B cell (primary cell): ENCODE results near the gene CHST15. TPM values are rescaled to one million over a fixed set of nuclear protein-coding genes. Genes with fewer than 3 reads are reported as not detected.

Source experiments
- ATAC-seq: fragments of 200-7000 bp; cut with Tn5 transposase; one replicate; pipeline ENCODE4 v1.10.0; 2021; ENCODE audit warnings: low read depth, mild to moderate bottlenecking, moderate number of reproducible peaks, moderate library complexity
- CTCF ChIA-PET: fragments of 350-600 bp; sonication (Branson Sonifier 250); formaldehyde crosslinking; loops from one replicate; lab custom pipeline; 2021; ENCODE audit warnings: antibody characterized with exemption, inconsistent platforms; lab: Charles Lee
- POLR2A ChIA-PET: fragments of 350-600 bp; sonication (Branson Sonifier 250); formaldehyde crosslinking; loops from one replicate; lab custom pipeline; 2021; ENCODE audit warnings: antibody characterized with exemption; lab: Charles Lee
- DNase-seq: peaks from one replicate; pipeline ENCODE4 v3.0.0; 2013
- H2AFZ ChIP-seq: 2 replicates; pipeline ENCODE4 v1.6.1; 2012; ENCODE audit warnings: mild to moderate bottlenecking, low read depth, low read length; ENCODE audit not compliant: insufficient read depth, poor library complexity, severe bottlenecking
- H3K27ac ChIP-seq, 2 donors: 1 replicate in 1 of 2; 2 replicates in 1 of 2; pipeline ENCODE4 v1.5.1; 2012 to 2013; ENCODE audit warnings: low read length in 2 of 2, mild to moderate bottlenecking in 2 of 2, moderate library complexity in 1 of 2
- H3K27me3 ChIP-seq, 4 experiments: fragments of 200-600 bp in 1 of 4; sonication (generic) in 1 of 4; replicated peaks in 1 of 4; 1 replicate in 2 of 4; 2 replicates in 2 of 4; pipeline versions ENCODE4 v1.6.1 to v1.7.0; 2013 to 2016; ENCODE audit warnings: low read length in 3 of 4, mild to moderate bottlenecking in 2 of 4, mixed read lengths in 1 of 4, moderate library complexity in 1 of 4; ENCODE audit not compliant: insufficient read depth in 4 of 4, control insufficient read depth in 3 of 4; ENCODE audit errors: control extremely low read depth in 1 of 4
- H3K36me3 ChIP-seq, 2 experiments: replicated peaks in 1 of 2; 1 replicate in 1 of 2; 2 replicates in 1 of 2; pipeline versions ENCODE4 v1.6.1 to v1.7.1; 2013; ENCODE audit warnings: low read length in 1 of 2; ENCODE audit not compliant: insufficient read depth in 2 of 2, control insufficient read depth in 1 of 2; ENCODE audit errors: control extremely low read depth in 1 of 2, extremely low read depth in 1 of 2
- H3K4me1 ChIP-seq, 2 donors: fragments of 200-600 bp in 1 of 2; sonication (generic) in 1 of 2; 1 replicate in 1 of 2; 2 replicates in 1 of 2; pipeline versions ENCODE4 v1.5.1 to v1.6.1; 2013 to 2017; ENCODE audit warnings: low read length in 2 of 2; ENCODE audit not compliant: control insufficient read depth in 2 of 2, insufficient read depth in 2 of 2
- H3K4me2 ChIP-seq: replicated peaks from 2 replicates; pipeline ENCODE3; 2012; ENCODE audit warnings: mild to moderate bottlenecking, low read depth, low read length; ENCODE audit not compliant: poor library complexity, severe bottlenecking
- H3K4me3 ChIP-seq, 5 experiments: fragments of 200-600 bp in 1 of 5; sonication (generic) in 1 of 5; 1 replicate in 3 of 5; 2 replicates in 2 of 5; pipeline versions ENCODE4 v1.5.1 to v1.7.0; 2011 to 2016; ENCODE audit warnings: low read length in 4 of 5, mild to moderate bottlenecking in 4 of 5, low read depth in 2 of 5, control low read depth in 1 of 5, moderate library complexity in 1 of 5; ENCODE audit not compliant: insufficient read depth in 1 of 5; ENCODE audit errors: control extremely low read depth in 1 of 5, extremely low read depth in 1 of 5
- H3K79me2 ChIP-seq: fragments of 200-600 bp; sonication (generic); one replicate; pipeline ENCODE4 v1.6.0; 2016; ENCODE audit warnings: low read length; ENCODE audit not compliant: control insufficient read depth, insufficient read depth
- H3K9ac ChIP-seq: fragments of 200-600 bp; sonication (generic); 2 replicates; pipeline ENCODE4 v1.6.1; 2017; ENCODE audit warnings: mild to moderate bottlenecking, low read length, moderate library complexity
- H3K9me3 ChIP-seq, 3 donors: one replicate each; pipeline versions ENCODE4 v1.6.1 to v1.7.1; 2013; ENCODE audit warnings: low read length in 2 of 3; ENCODE audit not compliant: control insufficient read depth in 2 of 3, insufficient read depth in 1 of 3; ENCODE audit errors: control extremely low read depth in 1 of 3
- H4K20me1 ChIP-seq: 2 replicates; pipeline ENCODE4 v1.6.0; 2012; ENCODE audit warnings: mild to moderate bottlenecking, low read length; ENCODE audit not compliant: insufficient read depth, control insufficient read depth, poor library complexity, severe bottlenecking
- H3K27ac Mint-ChIP-seq: one replicate; pipeline ENCODE4 v1.8.0; 2021; ENCODE audit warnings: mixed read lengths
- H3K27me3 Mint-ChIP-seq: one replicate; pipeline ENCODE4 v1.8.0; 2021; ENCODE audit warnings: mixed read lengths
- H3K4me1 Mint-ChIP-seq: one replicate; pipeline ENCODE4 v1.8.0; 2021; ENCODE audit warnings: mixed read lengths
- H3K4me3 Mint-ChIP-seq: one replicate; pipeline ENCODE4 v1.8.0; 2021; ENCODE audit warnings: mixed read lengths
- H3K9me3 Mint-ChIP-seq: one replicate; pipeline ENCODE4 v1.8.0; 2022; ENCODE audit warnings: mixed read lengths; ENCODE audit not compliant: insufficient read depth
- CTCF ChIP-seq: fragments of 200-600 bp; IDR thresholded peaks from one replicate; pipeline ENCODE4 v1.8.0; 2022; ENCODE audit warnings: antibody characterized with exemption, mild to moderate bottlenecking
- EZH2 ChIP-seq: IDR thresholded peaks from 2 replicates; pipeline ENCODE4 v1.6.1; 2012; ENCODE audit warnings: borderline replicate concordance, low read depth, mild to moderate bottlenecking, moderate library complexity, low read length; ENCODE audit not compliant: insufficient read depth, poor library complexity, severe bottlenecking
- WGBS: methylation state at CpG from one replicate; pipeline ENCODE4 v1.1.5; 2013; ENCODE audit warnings: missing lambda C conversion rate; ENCODE audit not compliant: insufficient coverage; 5-methylcytosine and 5-hydroxymethylcytosine counted together
- intact Hi-C: fragments of 100-400 bp; cut with micrococcal nuclease; formaldehyde crosslinking; loops from one replicate; pipeline ENCODE4 v1.10.0; 2022
- polyA plus RNA-seq: library from polyadenylated mRNA; depleted of rRNA; stranded (reverse); fragments of >200 nt; gene quantifications from 2 replicates; pipeline ENCODE4 v1.2.3, GENCODE V29; 2012
- total RNA-seq, 2 donors: library from RNA; stranded (reverse); fragments of 120-200 nt in 1 of 2; gene quantifications; 1 replicate in 1 of 2; 2 replicates in 1 of 2; pipeline versions ENCODE4 v1.2.3 to v1.2.4, GENCODE V29; 2013 to 2022

Gene CHST15
- total and polyA plus RNA-seq, 2 donors (not counting 1 experiment from before 2014, with no cell fraction given) = 17.9 to 75.4 TPM

- no peaks in the 10 kb centered on the region for H3K27me3 Mint-ChIP-seq
- ATAC-seq = no peak
- H3K4me3 Mint-ChIP-seq = no peak overlapping the region
- H4K20me1 ChIP-seq = peaks cover 78% of the 10 kb centered on the region
- intact Hi-C loops = no loop called here
- no peak for DNase-seq
- H2AFZ ChIP-seq = no peak overlapping the region
- no peaks in the 10 kb centered on the region for H3K27me3 ChIP-seq
- no peak overlapping the region for H3K9ac ChIP-seq
- H3K9me3 Mint-ChIP-seq = no peaks in the 10 kb centered on the region
- WGBS = 90% methylated on average over 16 of the region's 18 CpGs
- H3K79me2 ChIP-seq = peaks cover 87% of the 10 kb centered on the region
- H3K4me2 ChIP-seq = peak overlapping the region; percentile 21
- no peaks in the 10 kb centered on the region for H3K9me3 ChIP-seq
- H3K27ac ChIP-seq = no peak overlapping the region
- POLR2A ChIA-PET = interaction anchor here (0.6 to 1.3 kb wide), 7 partner anchors 14 to 452 kb away, joined by 3 to 4 read pairs (median 3); no protein-coding TSS in a partner anchor
- H3K36me3 ChIP-seq = peaks cover 0 to 12% of the 10 kb centered on the region in 2 experiments
- TF ChIP-seq CTCF = no peak
- no peak for TF ChIP-seq EZH2
- peaks cover 48 to 57% of the 10 kb centered on the region in 2 donors for H3K4me1 ChIP-seq
- peaks cover 79% of the 10 kb centered on the region for H3K4me1 Mint-ChIP-seq
- H3K27ac Mint-ChIP-seq = no peak overlapping the region
- CTCF ChIA-PET = interaction anchor here (0.8 to 2.5 kb wide), 4 partner anchors 9 to 91 kb away, joined by 3 to 8 read pairs (median 3); no protein-coding TSS in a partner anchor
- no peak overlapping the region for H3K4me3 ChIP-seq
These were observed 6.4 kb downstream of the CHST15 start for GRCh38 chr10:124086787-124087671.
